GM18907 (cell line): ENCODE data around the gene HOXB4.
A peak's percentile ranks its signal among the peaks of the same experiment; 100 is the strongest.

Source experiments
- ATAC-seq: cut with Tn5 transposase; IDR thresholded peaks from one replicate; pipeline ENCODE4 v1.9.1; 2021; ENCODE audit warnings: mild to moderate bottlenecking, moderate library complexity; ENCODE audit not compliant: unreplicated experiment

Gene HOXB4

GRCh38 chr17:48561884-48562810, 16.0 kb downstream of the HOXB4 start:
- peak; percentile 79 for ATAC-seq

- no peak for ATAC-seq
These were observed 18.0 kb downstream of the HOXB4 start for GRCh38 chr17:48559840-48560817.

GRCh38 chr17:48559122-48559839, 18.9 kb downstream of the HOXB4 start:
- no peak for ATAC-seq

GRCh38 chr17:48558831-48559121, 19.4 kb downstream of the HOXB4 start:
- no peak for ATAC-seq

- ATAC-seq: no peak
These were observed 19.9 kb downstream of the HOXB4 start for GRCh38 chr17:48558057-48558830.

GRCh38 chr17:48556576-48557401, 21.4 kb downstream of the HOXB4 start:
- no peak for ATAC-seq

GRCh38 chr17:48556229-48556575, 21.9 kb downstream of the HOXB4 start:
- no peak for ATAC-seq

- ATAC-seq: no peak
These were observed 22.6 kb downstream of the HOXB4 start for GRCh38 chr17:48555258-48556228.

- no peak for ATAC-seq
These were observed 23.5 kb downstream of the HOXB4 start for GRCh38 chr17:48554412-48555257.

- ATAC-seq: no peak
These were observed 24.3 kb downstream of the HOXB4 start for GRCh38 chr17:48553826-48554225.

- ATAC-seq: no peak
These were observed 25.0 kb downstream of the HOXB4 start for GRCh38 chr17:48553190-48553547.

- no peak for ATAC-seq
These were observed 25.5 kb downstream of the HOXB4 start for GRCh38 chr17:48552466-48553189.

- no peak for ATAC-seq
These were observed 26.3 kb downstream of the HOXB4 start for GRCh38 chr17:48551596-48552465.

GRCh38 chr17:48551214-48551555, 27.0 kb downstream of the HOXB4 start:
- ATAC-seq: no peak

GRCh38 chr17:48550502-48551213, 27.5 kb downstream of the HOXB4 start:
- no peak for ATAC-seq
